RWPE1 (cell line): ENCODE measurements around the gene POLD4.

ENCODE experiments used
- CTCF ChIA-PET: fragments of 350-600 bp; sonication (Branson Sonifier 250); formaldehyde crosslinking; extraction: SDS; loops from one replicate; lab custom pipeline; 2021; lab: Yijun Ruan, JAX
- POLR2A ChIA-PET: fragments of 400-600 bp; formaldehyde crosslinking; extraction: SDS; loops from one replicate; lab custom pipeline; 2020; ENCODE audit warnings: antibody characterized with exemption; ENCODE audit not compliant: low non-redundant PET; lab: Yijun Ruan, JAX
- DNase-seq: peaks from one replicate; pipeline ENCODE4 v3.0.0; 2012; ENCODE audit warnings: low spot score
- H3K27ac ChIP-seq: fragments of 450-650 bp; 2 replicates; pipeline ENCODE4 v1.5.1; 2017
- TF ChIP-seq, protein P1 (sequence below): fragments of 450-650 bp; conservative IDR thresholded peaks from 2 replicates; pipeline ENCODE4 v1.5.1; 2017; ENCODE audit warnings: low read depth, mild to moderate bottlenecking

The POLD4 gene

DNA sequence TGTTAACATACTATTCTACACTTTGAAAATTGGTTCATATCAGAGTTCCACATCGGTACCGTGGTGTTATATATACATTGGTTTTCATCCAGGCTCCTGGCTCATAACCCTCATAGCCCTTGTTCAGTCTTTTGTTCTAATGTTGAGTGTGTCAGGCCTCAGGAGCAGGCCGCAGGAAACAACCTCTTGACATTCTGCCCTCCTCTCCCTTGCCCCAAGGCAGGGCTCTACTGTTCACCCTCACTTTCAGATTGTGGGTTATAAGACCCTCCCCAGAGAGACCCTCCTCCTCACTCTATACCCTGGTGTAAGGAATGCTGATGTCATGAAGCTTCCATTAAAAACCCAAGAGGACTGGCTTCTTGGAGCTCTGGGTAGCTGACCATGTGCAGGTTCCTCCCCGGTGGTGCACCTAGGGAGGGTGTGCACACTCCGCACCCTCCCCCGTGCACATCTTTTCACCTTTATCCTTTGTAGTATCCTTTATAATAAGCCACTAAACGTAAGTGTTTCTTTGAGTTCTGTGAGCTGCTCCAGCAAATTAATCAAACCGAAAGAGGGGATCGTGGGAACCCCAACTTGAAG is 37.9 kb downstream of the POLD4 start:
- ChIA-PET POLR2A (interaction anchor here (1.4 kb wide), 1 partner anchor 12 kb away, joined by 7 read pairs; the partner anchor contains the start of gene SSH3), CTCF (no interaction called here)
- H3K27ac ChIP-seq = peak overlapping the region; percentile 99
- TF ChIP-seq, protein P1, sequence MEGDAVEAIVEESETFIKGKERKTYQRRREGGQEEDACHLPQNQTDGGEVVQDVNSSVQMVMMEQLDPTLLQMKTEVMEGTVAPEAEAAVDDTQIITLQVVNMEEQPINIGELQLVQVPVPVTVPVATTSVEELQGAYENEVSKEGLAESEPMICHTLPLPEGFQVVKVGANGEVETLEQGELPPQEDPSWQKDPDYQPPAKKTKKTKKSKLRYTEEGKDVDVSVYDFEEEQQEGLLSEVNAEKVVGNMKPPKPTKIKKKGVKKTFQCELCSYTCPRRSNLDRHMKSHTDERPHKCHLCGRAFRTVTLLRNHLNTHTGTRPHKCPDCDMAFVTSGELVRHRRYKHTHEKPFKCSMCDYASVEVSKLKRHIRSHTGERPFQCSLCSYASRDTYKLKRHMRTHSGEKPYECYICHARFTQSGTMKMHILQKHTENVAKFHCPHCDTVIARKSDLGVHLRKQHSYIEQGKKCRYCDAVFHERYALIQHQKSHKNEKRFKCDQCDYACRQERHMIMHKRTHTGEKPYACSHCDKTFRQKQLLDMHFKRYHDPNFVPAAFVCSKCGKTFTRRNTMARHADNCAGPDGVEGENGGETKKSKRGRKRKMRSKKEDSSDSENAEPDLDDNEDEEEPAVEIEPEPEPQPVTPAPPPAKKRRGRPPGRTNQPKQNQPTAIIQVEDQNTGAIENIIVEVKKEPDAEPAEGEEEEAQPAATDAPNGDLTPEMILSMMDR = no peak
- DNase-seq = no peak

DNA sequence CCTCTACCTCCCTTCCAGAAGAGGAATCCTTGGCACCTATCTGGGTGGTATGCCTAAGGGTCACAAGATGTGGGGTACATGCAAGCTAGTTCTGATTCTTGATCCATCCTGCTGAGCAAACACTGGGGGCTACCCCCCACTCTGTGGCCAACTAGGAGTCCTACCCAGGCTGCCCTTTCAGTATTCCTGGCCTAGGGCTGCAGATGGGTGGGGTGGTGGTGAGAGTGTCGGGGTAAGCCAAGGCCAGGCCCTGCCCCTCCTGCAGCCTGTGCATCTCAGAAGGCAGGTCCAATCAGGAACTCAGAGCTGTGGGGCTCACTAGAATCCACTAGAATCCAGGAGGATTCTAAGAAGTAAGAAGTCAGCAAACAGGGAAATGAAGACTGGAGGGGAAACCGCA is 39.1 kb downstream of the POLD4 start:
- no peak for DNase-seq
- ChIA-PET POLR2A (no interaction called here), CTCF (interaction anchor here (1.1 kb wide), 1 partner anchor 8 kb away, joined by 3 read pairs; no protein-coding TSS in a partner anchor)
- peak overlapping the region; percentile 99 for H3K27ac ChIP-seq
- TF ChIP-seq, protein P1 = no peak

DNA sequence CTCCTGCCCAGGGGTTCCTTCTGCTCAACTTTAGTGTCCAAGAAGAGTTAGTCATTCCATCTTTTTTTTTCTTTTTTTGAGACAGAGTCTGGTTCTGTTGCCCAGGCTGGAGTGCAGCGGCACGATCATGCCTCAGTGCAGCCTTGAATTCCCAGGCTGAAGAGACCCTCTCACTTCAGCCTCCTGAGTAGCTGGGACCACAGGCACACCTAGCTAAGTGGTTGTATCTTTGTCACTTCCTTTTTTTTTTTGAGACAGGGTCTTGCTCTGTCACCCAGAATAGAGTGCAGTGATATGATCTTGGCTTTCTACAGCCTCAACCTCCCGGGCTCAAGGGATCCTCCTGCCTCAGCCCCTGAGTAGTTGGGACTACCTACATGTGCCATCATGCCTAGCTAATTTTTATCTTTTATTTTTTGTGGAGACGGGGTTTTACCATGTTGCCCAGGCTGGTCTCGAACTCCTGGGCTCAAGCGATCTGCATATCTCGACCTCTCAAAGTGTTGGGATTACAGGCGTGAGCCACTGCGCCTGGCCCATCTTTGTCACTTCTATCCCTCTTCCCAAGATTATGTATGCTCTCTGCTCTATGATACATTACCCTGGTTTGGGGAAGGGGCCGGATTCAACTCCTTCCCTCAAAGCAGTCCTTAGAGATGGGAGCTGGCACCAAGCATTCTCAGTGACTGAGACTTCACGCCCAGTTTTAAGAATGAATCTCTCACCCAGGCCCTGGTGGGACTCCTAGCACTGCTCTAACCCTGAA is 40.0 kb downstream of the POLD4 start:
- TF ChIP-seq, protein P1 = no peak
- CTCF ChIA-PET = interaction anchor here (1.1 to 1.2 kb wide), 2 partner anchors 9 to 38 kb away, joined by 3 to 8 read pairs; no protein-coding TSS in a partner anchor
- peak overlapping the region; percentile 99 for H3K27ac ChIP-seq
- POLR2A ChIA-PET = interaction anchor here (0.7 to 1.0 kb wide), 2 partner anchors 11 to 172 kb away, joined by 3 to 7 read pairs; partner anchors contain the start of gene SSH3
- DNase-seq = no peak

DNA sequence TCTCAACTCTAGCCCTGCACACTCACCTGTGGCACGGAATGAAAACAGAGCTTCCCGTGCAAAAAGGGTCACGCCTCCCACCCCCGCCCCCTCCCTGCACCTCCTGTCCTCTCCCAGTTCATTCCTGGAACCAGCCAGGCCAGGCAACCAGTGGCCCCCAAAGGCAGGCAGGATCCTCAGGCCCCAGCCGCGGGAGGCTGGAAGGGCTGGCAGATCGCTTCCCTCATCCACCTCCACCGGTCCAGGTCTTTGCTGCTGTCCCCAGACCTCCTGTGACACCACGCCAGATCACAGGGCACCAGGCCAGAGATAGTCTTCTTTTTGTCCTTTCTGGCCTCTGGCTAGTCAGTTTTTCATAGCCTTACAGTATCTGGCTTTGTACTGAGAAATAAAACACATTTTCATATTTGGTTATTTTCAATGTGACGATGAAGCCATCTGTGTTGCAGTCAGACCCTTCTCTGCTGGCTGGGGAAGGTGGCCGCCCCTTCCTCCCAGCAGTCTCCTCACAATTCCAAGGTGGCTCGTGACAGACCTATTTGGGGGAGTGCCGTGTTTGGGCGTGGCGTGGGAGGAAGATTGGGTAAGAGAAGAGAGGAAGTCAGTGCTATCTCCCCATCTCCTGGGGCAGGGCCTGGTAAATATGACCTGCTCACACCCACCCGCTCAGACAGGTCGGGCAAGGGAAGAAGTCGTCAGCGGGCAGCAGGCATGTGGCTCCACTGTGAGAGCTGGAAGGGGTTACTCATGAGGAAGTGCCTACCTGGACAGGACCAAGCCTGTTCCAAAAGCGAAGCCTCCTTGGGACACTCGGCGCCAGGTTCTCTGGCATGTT is 40.9 kb downstream of the POLD4 start:
- ChIA-PET POLR2A (interaction anchor here (1.0 kb wide), 1 partner anchor 10 kb away, joined by 7 read pairs; the partner anchor contains the start of gene SSH3), CTCF (interaction anchor here (1.2 kb wide), 1 partner anchor 39 kb away, joined by 8 read pairs; no protein-coding TSS in a partner anchor)
- TF ChIP-seq, protein P1 = no peak
- peak; percentile 85 for DNase-seq
- peak overlapping the region; percentile 99 for H3K27ac ChIP-seq

GRCh38 chr11:67311556-67312082 is 41.7 kb downstream of the POLD4 start:
- CTCF ChIA-PET = interaction anchor here (0.6 to 1.4 kb wide), 2 partner anchors 71 to 236 kb away, joined by 5 to 8 read pairs; no protein-coding TSS in a partner anchor
- POLR2A ChIA-PET = interaction anchor here (0.8 kb wide), 1 partner anchor 236 kb away, joined by 3 read pairs; no protein-coding TSS in a partner anchor
- TF ChIP-seq, protein P1 = no peak
- peak overlapping the region; percentile 99 for H3K27ac ChIP-seq
- DNase-seq = no peak
